Measurements from ENCODE around the gene GPR55.

GPR55 gene

GRCh38 chr2:230922951-230923717 lies 1.9 kb downstream of the GPR55 start:
- DNase-seq (ENCODE audit: low read depth): no peak
- no peak for TF ChIP-seq CTCF (IDR thresholded peaks at IDR 0.05; ENCODE audit: insufficient read depth, low read depth, low read length, missing control alignments)
- no peak overlapping the region for H3K4me3 ChIP-seq (ENCODE audit: low read length)

GRCh38 chr2:230921806-230922595 lies 3.0 kb downstream of the GPR55 start:
- H3K4me3 ChIP-seq (ENCODE audit: low read length): no peak overlapping the region
- DNase-seq (ENCODE audit: low read depth): no peak
- no peak for TF ChIP-seq CTCF (IDR thresholded peaks at IDR 0.05; ENCODE audit: insufficient read depth, low read depth, low read length, missing control alignments)

GRCh38 chr2:230920167-230920566 lies 4.9 kb downstream of the GPR55 start:
- no peak overlapping the region for H3K4me3 ChIP-seq (ENCODE audit: low read length)
- DNase-seq (ENCODE audit: low read depth): no peak
- TF ChIP-seq CTCF (IDR thresholded peaks at IDR 0.05; ENCODE audit: insufficient read depth, low read depth, low read length, missing control alignments): no peak

GRCh38 chr2:230919681-230920080 lies 5.4 kb downstream of the GPR55 start:
- H3K4me3 ChIP-seq (ENCODE audit: low read length): no peak overlapping the region
- TF ChIP-seq CTCF (IDR thresholded peaks at IDR 0.05; ENCODE audit: insufficient read depth, low read depth, low read length, missing control alignments): no peak
- no peak for DNase-seq (ENCODE audit: low read depth)

- no peak overlapping the region for H3K4me3 ChIP-seq (ENCODE audit: low read length)
- TF ChIP-seq CTCF (IDR thresholded peaks at IDR 0.05; ENCODE audit: insufficient read depth, low read depth, low read length, missing control alignments): no peak
- DNase-seq (ENCODE audit: low read depth): no peak
These were observed 5.8 kb downstream of the GPR55 start for GRCh38 chr2:230919240-230919639.

- DNase-seq (ENCODE audit: low read depth): no peak
- no peak for TF ChIP-seq CTCF (IDR thresholded peaks at IDR 0.05; ENCODE audit: insufficient read depth, low read depth, low read length, missing control alignments)
These were observed 8.8 kb downstream of the GPR55 start for GRCh38 chr2:230916218-230916617.

More at GRCh38 chr2:230916218-230916617, 8.8 kb downstream of the GPR55 start:
- no peak overlapping the region for H3K4me3 ChIP-seq (ENCODE audit: low read length)
